GM12891 (cell line): ENCODE measurements around the gene RAD23A.

Experiments
- POLR2A ChIP-seq: IDR thresholded peaks from 2 replicates; pipeline ENCODE4 v1.6.1; 2011; ENCODE audit warnings: low read depth, low read length, control low read depth
- POLR2AphosphoS5 ChIP-seq: IDR thresholded peaks from 2 replicates; pipeline ENCODE4 v1.6.1; 2011; ENCODE audit warnings: low read depth, low read length, control low read depth
- SPI1 ChIP-seq: IDR thresholded peaks from 2 replicates; pipeline ENCODE4 v1.6.1; 2011; ENCODE audit warnings: low read depth, low read length, control low read depth
- TAF1 ChIP-seq: IDR thresholded peaks from 2 replicates; pipeline ENCODE4 v1.6.1; 2011; ENCODE audit warnings: low read depth, low read length, control low read depth

DNA sequence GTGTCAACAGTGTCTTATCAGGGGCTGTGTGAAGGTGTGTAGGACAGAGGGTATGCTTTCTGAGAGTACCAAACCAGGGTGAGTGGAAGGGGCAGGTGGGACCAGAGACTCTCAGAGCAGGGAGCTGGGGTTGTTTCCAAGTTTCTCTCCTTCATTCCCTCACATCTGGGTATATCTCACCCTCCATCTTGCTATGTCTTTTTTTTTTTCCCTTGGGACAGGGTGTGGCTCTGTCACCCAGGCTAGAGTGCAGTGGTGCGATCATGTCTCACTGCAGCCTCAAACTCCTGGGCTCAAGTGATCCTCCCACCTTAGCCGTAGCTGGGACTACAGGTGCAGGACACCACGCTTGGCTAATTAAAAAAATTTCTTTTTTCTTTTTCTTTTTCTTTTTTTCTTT lies 34.3 kb downstream of the RAD23A start:
- no peak for TF ChIP-seq POLR2AphosphoS5
- TF ChIP-seq POLR2A: no peak
- TF ChIP-seq SPI1: no peak
- no peak for TF ChIP-seq TAF1
